GM12801 (cell line): ENCODE results near the gene SHTN1.

ENCODE experiments used
- CTCF ChIP-seq: IDR thresholded peaks from one replicate; pipeline ENCODE4 v1.5.1; 2011; ENCODE audit warnings: control low read depth; ENCODE audit not compliant: insufficient read length; ENCODE audit errors: extremely low read depth

SHTN1 gene

GRCh38 chr10:116985611-116986010, 19.4 kb downstream of the SHTN1 start:
- no peak for TF ChIP-seq CTCF

- no peak for TF ChIP-seq CTCF
Observed at GRCh38 chr10:116984202-116984990, 20.6 kb downstream of the SHTN1 start.

GRCh38 chr10:116980041-116980440, 24.9 kb downstream of the SHTN1 start:
- no peak for TF ChIP-seq CTCF

- TF ChIP-seq CTCF: no peak
Observed at GRCh38 chr10:116978901-116979300, 26.1 kb downstream of the SHTN1 start.

GRCh38 chr10:116974456-116975005, 30.5 kb downstream of the SHTN1 start:
- no peak for TF ChIP-seq CTCF

GRCh38 chr10:116973946-116974455, 31.0 kb downstream of the SHTN1 start:
- TF ChIP-seq CTCF: no peak

- no peak for TF ChIP-seq CTCF
Observed at GRCh38 chr10:116973371-116973905, 31.5 kb downstream of the SHTN1 start.
